A673 (cell line): ENCODE measurements around the gene VPS13C.

Source experiments
- CTCF ChIP-seq: fragments of 300-800, 200-600 bp; sonication (generic); conservative IDR thresholded peaks from 2 replicates; pipeline ENCODE4 v1.5.1; 2017; ENCODE audit warnings: low read depth, mild to moderate bottlenecking, antibody characterized with exemption, low read length, moderate library complexity, mixed read lengths
- EZH2 ChIP-seq: fragments of 200-600 bp; sonication (generic); IDR thresholded peaks from 2 replicates; pipeline ENCODE4 v1.6.1; 2017; ENCODE audit warnings: borderline replicate concordance, low read depth, mild to moderate bottlenecking, mixed read lengths, antibody characterized with exemption, low read length; ENCODE audit not compliant: poor library complexity, severe bottlenecking

DNA sequence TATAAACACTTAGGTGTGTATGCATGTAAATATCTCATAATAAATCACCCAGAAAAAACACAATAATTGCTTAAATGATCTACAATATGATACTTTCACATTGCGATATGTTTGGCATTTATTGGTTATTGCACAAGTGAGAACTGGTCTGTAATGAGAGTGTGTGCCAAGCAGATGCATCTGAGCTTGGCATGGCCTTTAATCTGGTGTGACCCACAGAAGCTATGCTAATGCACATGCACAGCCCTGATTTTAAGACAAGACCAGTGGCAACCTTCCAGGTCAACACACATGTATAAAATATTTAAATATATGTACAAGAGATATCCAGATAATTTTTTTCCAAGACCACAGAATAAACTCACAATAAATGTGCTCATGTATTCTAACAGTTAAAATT, 49.2 kb upstream of the VPS13C start:
- TF ChIP-seq EZH2, result no peak
- no peak for TF ChIP-seq CTCF
